Activated CD8-positive, alpha-beta memory T cell treated with anti-CD3 and anti-CD28 coated beads for 1 hour (primary cell): ENCODE results near the gene B4GALNT3.
"Not testable (repeated sequence)": the region's sequence is repeated elsewhere in the genome, so short reads cannot be mapped to it uniquely, and the experiment has no call there.

ENCODE experiments used
- DNase-seq, 2 donors: peaks; one replicate each; pipeline ENCODE4 v3.0.0-alpha.2; 2020; ENCODE audit warnings: low read depth in 1 of 2; ENCODE audit errors: extremely low read depth in 1 of 2

The B4GALNT3 gene

DNA sequence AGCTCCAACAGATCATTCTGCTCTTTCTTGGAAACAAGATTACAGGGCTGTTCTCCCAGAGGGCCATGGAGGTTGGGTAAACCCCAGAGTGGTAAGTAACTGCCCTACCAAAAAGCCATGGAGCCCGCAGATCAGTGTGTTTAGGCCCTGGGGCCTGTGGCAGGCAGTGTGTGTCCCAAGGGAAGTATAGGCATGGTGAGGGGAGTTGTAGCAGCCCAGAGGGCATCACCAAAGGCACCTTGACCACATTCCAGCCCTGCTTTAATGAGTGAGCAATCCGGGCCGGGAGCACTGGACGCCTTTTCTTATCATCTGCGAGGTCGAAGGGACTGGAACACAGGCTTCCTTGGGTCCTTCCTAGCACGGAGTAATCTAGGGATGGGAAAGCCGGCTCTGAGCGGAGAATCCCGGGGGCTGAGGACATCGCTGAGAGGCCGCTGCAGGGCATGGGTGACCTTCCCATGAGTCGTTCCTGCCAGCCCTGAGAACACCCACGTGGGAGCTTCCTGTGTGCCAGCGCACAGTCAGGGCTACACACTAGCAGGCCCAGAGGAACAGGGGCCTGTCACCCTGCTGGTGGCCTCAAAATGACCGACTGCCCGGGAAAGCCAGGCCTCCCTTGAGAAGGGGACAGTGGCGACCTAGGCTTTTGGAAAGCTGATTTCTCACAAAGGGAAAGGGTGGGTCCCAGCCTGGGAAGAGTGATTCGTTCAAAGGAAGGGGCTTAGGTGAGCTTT lies 112.2 kb downstream of the B4GALNT3 start:
- no peak for DNase-seq

GRCh38 chr12:572532-572899 lies 112.8 kb downstream of the B4GALNT3 start:
- DNase-seq = no peak

GRCh38 chr12:573232-573631 lies 113.5 kb downstream of the B4GALNT3 start:
- no peak for DNase-seq

DNA sequence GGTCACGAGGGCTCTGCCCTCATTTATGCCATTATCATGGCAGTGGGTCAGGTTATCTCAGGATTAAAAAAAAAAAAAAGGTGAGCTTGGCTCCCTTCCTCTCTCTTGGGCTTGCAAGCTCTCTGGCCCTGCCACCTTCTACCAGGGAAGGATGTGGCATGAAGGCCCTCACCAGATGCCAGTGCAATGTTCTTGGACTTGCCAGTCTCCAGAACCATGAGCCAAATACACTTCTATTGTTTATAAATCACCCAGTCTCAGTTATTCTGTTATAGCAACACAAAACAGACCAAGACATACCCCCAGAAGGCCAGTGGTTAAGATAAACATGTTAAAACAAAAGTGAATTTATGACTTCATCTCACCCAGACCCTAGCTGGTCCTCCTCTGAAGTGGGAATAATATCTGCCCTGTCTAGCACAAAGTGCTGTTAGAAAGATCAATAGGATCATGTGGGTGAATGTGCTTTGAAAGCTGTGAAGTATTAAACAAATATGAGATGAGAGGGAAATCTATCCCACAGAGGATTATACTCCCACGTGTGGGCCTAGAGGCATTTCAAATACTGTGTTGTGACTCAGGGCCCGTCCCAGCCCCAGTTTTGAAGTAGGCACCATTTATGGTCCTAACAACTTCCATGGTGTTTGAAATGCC lies 114.9 kb downstream of the B4GALNT3 start:
- DNase-seq = no peak

DNA sequence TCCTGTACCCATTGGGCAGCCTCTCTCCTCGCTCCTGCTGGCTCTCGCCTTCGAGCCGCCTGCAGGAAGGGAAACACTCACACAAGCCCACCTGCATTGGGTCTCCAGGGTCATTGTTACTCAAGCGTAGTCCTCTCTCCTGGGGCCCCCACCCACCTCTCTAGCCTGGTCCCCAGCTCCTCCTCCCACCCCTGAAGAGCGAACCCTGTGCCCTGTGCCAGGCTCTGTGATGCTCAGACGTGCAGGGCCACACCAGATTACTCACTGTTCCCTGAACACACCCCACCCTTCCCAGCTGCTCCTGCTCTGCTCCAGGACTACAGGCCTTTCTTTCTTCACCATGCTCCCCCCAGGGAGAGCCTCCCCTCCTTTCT lies 115.4 kb downstream of the B4GALNT3 start:
- no peak for DNase-seq

DNA sequence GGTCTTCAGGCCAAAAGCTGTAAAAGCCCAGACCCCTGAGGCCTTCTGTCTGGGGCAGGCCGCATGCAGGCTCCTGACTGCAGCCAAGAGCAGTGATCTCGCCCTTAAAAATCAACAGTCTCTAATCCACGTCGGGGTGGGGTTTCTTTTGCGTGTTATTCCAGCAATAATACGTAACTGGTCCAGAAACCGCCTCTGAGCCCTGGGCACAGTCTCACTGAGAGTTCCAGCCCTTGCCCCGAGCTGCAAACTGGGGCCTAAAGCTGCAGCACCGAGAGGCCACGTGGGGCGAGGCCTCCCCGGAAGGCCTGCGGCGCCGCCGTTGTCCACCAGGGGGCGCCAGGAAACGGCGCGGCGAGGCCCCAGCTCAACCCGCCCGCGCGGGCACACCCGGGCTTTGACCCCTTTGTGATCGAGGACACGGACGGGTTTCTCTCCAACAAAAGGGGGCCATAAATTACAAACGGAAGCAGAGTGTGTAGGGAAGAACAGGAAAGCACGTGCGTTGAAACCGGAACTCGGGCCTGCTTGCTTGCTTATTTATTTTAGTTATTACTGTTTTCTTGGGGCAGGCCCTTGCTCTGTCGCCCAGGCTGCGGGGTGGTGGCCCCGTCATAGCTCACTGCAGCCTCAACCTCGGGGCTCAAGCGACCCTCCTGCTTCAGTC lies 116.3 kb downstream of the B4GALNT3 start:
- DNase-seq = peak; percentile 33 to 75

- no peak for DNase-seq
Measured at GRCh38 chr12:576615-577110, 116.9 kb downstream of the B4GALNT3 start.

- not testable (repeated sequence) for DNase-seq
Measured at GRCh38 chr12:577994-578747, 118.4 kb downstream of the B4GALNT3 start.

DNA sequence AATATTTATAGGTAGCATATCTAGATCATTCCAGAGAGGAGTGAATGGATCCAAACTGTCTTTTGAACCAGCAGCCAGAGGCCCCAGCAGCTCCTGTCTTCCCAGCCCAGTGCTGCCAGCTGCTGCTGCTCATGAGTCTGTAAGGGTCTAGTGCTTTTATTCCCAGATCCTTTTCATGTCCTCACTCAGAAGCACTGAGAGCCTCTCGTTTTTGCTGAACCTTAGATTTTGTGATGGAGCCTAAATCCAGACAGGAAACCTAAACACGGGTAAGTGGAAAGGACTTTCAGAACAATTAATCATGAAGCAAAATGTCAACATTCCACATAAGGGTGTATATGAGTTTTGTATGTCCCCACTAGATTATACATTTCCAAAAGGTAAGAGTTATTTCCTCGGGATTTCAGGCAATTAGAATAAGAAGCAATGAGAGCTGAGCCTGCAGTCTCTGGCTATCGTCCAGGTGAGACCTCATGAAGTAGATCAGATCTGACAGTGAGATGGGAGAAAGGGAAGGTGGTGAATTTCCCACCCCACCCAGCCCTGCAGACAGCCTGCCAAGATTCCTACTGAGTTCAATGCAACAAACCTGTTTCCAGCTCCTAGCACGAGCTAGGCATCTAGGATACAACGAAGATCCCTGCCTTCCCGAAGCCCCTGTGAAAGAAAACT lies 119.1 kb downstream of the B4GALNT3 start:
- no peak for DNase-seq

DNA sequence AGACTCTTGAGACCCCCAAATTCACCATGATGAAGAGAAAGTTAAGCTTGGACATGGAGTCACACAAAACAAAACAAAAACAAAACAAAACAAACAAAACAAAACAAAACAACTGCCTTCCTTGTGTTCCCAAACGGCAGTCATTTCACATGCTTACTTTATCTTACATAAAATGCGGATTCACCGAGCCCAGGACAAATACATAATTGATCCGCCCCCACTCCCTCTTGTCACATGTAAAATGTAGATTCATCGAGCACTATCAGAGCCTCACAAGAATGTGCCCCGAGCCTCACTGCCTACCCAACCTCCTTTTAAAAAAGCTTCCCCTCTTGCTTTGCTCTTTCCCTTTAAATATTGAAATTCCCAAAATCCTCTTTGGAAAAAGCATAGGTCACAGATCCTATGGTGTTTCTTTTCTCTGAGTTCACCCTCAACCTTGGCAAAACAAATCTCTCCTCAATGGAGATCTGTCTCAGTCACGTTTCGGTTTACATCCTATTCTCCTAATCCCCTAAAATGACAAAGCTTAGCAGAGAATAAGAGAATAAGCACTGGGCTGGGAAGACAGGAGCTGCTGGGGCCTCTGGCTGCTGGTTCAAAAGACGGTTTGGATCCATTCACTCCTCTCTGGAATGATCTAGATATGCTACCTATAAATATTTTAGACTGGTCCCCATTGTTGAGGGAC lies 119.8 kb downstream of the B4GALNT3 start:
- no peak for DNase-seq

GRCh38 chr12:580813-581212 lies 121.1 kb downstream of the B4GALNT3 start:
- no peak for DNase-seq

- no peak for DNase-seq
Measured at GRCh38 chr12:581321-581720, 121.6 kb downstream of the B4GALNT3 start.

DNA sequence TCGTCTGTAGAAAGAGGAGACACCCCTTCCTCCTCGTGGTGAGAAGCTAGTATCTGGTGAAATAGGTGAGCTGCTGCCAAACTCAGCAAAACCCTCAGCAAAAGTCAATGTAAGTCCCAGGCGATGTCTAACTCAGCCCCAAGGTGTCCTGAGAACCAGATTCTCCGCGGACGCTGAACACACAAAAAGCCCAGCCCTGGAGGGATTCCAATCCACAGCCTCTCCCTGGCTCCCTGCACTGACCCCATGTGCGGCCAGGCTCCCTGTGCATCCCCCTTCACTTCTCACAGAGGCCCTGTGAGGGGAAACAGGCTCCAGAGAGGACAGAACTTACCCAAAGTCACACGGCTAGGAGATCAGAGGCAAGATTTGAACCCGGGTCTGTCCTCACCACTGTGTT lies 122.0 kb downstream of the B4GALNT3 start:
- DNase-seq = no peak

- no peak for DNase-seq
Measured at GRCh38 chr12:583251-583869, 123.6 kb downstream of the B4GALNT3 start.

DNA sequence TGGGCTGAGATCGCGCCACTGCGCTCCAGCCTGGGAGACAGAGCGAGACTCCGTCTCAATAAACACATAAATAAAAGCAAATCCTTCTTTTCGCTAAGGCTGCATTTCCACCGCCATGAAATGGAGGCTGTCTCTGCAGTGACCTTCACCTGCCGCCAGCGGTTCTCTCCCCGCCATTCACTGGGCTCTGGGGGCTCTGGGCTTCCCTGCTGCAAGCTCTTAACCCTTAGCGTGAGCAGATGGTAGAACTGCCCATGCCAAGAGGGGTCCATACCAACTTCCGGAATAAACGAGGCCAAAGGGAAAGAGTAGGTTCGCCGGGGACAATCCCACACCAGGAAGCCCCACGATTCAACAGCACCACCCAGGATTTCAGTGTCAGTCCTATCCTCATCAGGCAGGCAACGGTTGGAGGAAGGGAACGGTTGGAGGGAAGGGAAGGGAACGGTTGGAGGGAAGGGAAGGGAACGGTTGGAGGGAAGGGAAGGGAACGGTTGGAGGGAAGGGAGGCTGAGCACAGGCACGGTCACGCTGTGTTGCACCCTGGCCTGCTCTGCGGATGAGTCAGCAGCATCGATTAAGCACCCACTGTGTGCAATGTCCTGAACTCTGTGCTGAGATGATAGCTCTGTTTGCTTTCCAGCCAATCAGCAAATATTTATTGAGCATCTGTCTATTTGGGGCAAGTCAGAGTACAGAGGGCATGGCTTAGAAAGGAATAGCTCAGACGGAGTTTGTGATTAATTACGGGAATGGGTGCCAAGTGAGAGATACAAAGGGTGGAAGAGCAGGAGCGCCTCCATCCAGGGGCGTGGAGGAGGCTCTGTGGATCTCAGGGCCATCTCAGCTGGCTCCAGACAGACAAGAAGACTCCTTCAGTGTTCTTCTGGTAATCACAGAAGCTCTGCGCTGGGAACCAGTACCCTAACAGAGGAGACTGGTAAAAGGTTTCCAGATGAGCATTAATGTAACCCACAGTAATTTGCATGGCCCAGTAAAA lies 125.6 kb downstream of the B4GALNT3 start:
- no peak for DNase-seq

DNA sequence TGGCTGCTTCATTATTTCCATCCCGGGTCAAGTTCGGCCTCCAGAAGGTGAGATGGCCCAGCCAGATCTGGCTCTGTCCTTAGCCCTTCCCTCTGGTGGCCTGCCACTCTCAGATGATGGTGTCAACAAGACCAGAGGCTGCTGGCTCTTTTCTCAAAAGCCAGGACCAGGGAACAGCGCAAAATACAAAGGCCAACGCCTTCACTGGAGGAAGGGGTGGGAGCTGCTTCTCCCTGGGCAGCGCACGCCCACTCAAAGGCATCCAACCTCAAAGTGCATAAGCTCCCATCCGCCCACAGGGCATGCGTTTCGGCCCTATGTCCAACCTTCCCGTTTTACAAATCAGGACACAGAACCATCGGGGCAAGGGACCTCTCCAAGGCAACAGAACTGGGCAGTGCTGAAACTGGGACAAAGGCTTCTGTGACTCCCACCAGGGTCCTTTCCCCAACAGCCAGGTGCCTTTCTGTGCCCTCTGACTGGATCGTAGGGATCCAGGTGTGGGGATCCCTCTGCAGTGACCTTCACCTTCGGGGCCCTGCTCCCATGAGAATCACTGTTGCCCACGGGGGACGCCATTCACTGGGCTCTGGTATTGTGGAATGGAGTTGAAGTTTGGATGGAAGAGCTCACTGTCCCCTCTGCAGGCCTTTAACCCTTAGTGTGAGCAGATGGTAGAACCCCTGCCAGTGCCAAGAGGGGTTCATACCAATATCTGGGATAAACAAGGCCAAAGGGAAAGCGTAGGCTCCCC lies 126.8 kb downstream of the B4GALNT3 start:
- DNase-seq = no peak

GRCh38 chr12:587132-588023 lies 127.6 kb downstream of the B4GALNT3 start:
- DNase-seq = no peak
